Brain microvascular endothelial cell (primary cell): ENCODE data around the gene CEP170.

ENCODE experiments used
- DNase-seq: peaks from one replicate; pipeline ENCODE4 v3.0.0-alpha.2; 2020
- H3K27ac ChIP-seq: fragments of 250-450 bp; sonication (Bioruptor Pico); 2 replicates; pipeline ENCODE4 v1.5.1; 2020; ENCODE audit warnings: mild to moderate bottlenecking, moderate library complexity
- H3K27me3 ChIP-seq: fragments of 250-450 bp; sonication (Bioruptor Pico); replicated peaks from 2 replicates; pipeline ENCODE4 v1.5.1; 2020; ENCODE audit warnings: mild to moderate bottlenecking
- H3K36me3 ChIP-seq: fragments of 250-450 bp; sonication (Bioruptor Pico); replicated peaks from 2 replicates; pipeline ENCODE4 v1.5.1; 2020; ENCODE audit warnings: mild to moderate bottlenecking
- H3K4me3 ChIP-seq: 2 replicates; pipeline ENCODE4 v1.5.1; 2011; ENCODE audit warnings: low read depth, mild to moderate bottlenecking, control low read depth, low read length, moderate library complexity
- in situ Hi-C: cut with HindIII; loops from 2 replicates; pipeline ENCODE4 v1.10.0; 2017; ENCODE audit warnings: low sequenced_read_pairs, low pct_ligation_motif_present
- TF ChIP-seq, protein P1 (sequence below): IDR thresholded peaks from 2 replicates; pipeline ENCODE4 v1.5.1; 2011; ENCODE audit warnings: low read depth, mild to moderate bottlenecking, moderate library complexity, low read length, control low read depth, inconsistent platforms; ENCODE audit errors: missing control alignments

Gene CEP170

DNA sequence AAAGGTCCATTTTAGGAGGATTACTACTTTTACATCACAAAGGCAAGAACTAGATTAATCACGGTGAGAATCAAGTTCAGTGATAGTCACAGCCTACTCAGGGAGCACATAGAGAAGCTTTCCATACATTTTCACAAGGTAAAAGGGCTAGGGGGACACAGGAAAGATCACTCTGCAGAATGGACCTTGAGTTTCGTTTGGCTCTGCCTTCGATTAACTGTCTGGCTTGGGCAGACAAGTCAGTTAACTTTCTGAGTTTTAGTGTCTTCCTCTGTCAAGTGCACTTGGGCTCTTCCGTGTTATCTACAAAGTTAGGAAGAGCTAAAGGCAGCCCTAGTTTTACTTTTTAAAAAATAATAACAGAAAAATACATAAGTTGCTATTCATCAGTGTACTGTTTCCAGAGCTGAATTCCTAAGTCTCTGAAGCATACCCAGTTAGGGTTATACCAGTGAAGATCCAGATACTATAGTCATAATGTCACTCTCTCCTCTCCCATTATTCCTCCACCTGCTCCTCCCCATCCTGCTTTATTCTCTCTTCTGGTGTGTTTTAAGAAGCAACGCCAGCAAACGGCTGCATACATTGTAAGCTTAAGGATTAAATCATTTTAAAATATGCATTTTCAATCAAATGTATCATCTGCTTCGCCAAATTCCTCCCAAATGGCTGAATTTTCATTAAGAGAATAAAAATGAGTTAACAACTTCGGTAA is 1.7 kb downstream of the CEP170 start:
- Histone ChIP-seq H3K27me3 (no peaks in the 10 kb centered on the region), H3K27ac (peak overlapping the region; percentile 87), H3K4me3 (peak overlapping the region; percentile 90), H3K36me3 (peaks cover 2% of the 10 kb centered on the region)
- TF ChIP-seq, protein P1, sequence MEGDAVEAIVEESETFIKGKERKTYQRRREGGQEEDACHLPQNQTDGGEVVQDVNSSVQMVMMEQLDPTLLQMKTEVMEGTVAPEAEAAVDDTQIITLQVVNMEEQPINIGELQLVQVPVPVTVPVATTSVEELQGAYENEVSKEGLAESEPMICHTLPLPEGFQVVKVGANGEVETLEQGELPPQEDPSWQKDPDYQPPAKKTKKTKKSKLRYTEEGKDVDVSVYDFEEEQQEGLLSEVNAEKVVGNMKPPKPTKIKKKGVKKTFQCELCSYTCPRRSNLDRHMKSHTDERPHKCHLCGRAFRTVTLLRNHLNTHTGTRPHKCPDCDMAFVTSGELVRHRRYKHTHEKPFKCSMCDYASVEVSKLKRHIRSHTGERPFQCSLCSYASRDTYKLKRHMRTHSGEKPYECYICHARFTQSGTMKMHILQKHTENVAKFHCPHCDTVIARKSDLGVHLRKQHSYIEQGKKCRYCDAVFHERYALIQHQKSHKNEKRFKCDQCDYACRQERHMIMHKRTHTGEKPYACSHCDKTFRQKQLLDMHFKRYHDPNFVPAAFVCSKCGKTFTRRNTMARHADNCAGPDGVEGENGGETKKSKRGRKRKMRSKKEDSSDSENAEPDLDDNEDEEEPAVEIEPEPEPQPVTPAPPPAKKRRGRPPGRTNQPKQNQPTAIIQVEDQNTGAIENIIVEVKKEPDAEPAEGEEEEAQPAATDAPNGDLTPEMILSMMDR, result no peak
- in situ Hi-C loops, result no loop called here
- DNase-seq, result no peak

GRCh38 chr1:243251539-243251938 is 3.5 kb downstream of the CEP170 start:
- no peak for DNase-seq
- in situ Hi-C loops, result no loop called here
- H3K27ac ChIP-seq, result peak overlapping the region; percentile 29
- no peaks in the 10 kb centered on the region for H3K27me3 ChIP-seq
- peak overlapping the region; percentile 90 for H3K4me3 ChIP-seq
- peaks cover 2% of the 10 kb centered on the region for H3K36me3 ChIP-seq
- TF ChIP-seq, protein P1, result no peak

DNA sequence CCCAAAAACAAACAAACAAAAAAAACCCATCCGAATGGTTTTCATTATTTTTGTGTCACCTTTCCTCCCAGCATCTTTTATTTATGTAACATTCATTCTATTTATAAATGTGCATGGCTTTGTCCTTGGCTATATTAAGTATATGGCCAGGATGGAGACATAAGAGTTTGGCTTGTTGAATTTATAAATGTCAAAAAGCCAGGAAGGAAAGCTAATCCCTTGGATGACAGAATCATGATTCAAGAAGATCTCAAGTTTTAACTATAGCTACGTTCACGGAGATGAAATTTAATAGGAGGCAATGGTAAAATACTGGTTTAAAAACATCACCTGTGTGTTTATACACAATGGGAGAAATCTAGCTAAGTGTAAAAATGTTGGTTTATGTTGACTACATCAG is 5.0 kb downstream of the CEP170 start:
- TF ChIP-seq, protein P1, result no peak
- DNase-seq, result no peak
- H3K27ac ChIP-seq, result no peak overlapping the region
- H3K27me3 ChIP-seq, result no peaks in the 10 kb centered on the region
- in situ Hi-C loops, result no loop called here
- no peak overlapping the region for H3K4me3 ChIP-seq
- peaks cover 2% of the 10 kb centered on the region for H3K36me3 ChIP-seq

DNA sequence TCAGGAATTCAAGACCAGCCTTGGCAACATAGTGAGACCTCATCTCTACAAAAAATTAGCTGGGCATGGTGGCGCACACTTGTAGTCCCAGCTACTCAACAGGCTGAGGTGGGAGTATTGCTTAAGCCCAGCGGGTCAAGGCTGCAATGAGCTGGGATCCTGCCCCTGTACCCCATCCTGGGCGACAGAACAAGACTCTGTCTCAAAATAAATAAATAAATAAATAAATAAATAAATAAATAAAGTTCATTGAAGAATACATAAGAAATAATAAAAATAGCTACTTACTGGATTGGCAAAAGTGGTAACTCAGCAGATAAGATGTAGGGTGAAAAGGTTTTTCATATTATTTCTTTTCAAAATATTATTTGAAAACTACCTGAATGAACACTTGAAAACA is 5.9 kb downstream of the CEP170 start:
- in situ Hi-C loops, result no loop called here
- Histone ChIP-seq H3K27me3 (no peaks in the 10 kb centered on the region), H3K27ac (no peak overlapping the region), H3K36me3 (no peaks in the 10 kb centered on the region), H3K4me3 (no peak overlapping the region)
- TF ChIP-seq, protein P1, result no peak
- no peak for DNase-seq

DNA sequence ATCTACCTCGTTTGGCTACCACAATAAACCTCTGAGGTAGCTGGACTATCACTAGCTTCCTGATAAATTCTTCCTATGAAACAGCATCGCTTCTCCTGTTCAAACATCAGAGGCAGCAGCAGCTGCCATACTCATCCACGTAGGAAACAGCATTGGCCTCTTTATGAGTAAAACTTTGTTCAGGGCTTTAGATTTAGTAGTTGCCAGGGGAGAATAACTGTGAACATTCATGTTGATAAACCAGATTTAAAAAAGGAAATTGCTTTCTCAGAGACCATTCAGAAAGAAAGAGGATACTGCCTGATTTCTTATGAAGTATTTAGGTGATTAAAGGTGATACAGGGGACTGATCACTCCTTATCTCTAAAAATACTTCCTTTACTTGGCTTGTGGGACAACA is 7.2 kb downstream of the CEP170 start:
- in situ Hi-C loops, result no loop called here
- Histone ChIP-seq H3K27me3 (no peaks in the 10 kb centered on the region), H3K27ac (no peak overlapping the region), H3K4me3 (no peak overlapping the region), H3K36me3 (no peaks in the 10 kb centered on the region)
- TF ChIP-seq, protein P1, result no peak
- no peak for DNase-seq

DNA sequence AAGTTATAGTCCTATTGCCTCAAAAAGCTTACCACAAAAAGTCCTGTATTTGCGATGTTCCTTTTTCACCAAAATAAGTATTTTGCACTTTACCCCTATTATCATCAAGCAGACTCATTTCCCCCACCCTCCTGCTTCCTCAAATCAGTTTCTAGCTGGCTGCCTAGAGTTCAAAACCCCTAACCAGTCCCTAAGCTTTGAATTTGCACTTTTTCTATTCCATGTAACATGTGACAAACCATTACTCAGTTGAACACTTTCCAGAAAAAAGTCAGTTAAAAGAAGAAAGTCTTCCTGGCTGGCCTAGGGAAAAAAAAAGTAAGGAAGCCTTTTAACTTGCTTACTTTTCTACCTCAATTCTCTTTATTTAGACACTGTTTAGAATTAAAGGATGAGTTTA is 8.2 kb downstream of the CEP170 start:
- Histone ChIP-seq H3K27me3 (no peaks in the 10 kb centered on the region), H3K36me3 (no peaks in the 10 kb centered on the region), H3K4me3 (no peak overlapping the region), H3K27ac (no peak overlapping the region)
- TF ChIP-seq, protein P1, result no peak
- DNase-seq, result no peak
- in situ Hi-C loops, result no loop called here
